ENCODE results near the gene RTF2.

Gene RTF2

GRCh38 chr20:56468316-56469076 lies at the start of gene RTF2:
TSS of gene RTF2 (plus strand) at chr20:56468627. CDS start at chr20:56468698, 71 bp downstream.
- peak; percentile 93 for DNase-seq

GRCh38 chr20:56420028-56420427 lies 48.4 kb upstream of the RTF2 start:
- no peak for DNase-seq

- DNase-seq: no peak
These were observed 47.3 kb upstream of the RTF2 start for GRCh38 chr20:56420940-56421688.

GRCh38 chr20:56422076-56422823 lies 46.2 kb upstream of the RTF2 start:
- peak; percentile 84 for DNase-seq

- no peak for DNase-seq
These were observed 45.6 kb upstream of the RTF2 start for GRCh38 chr20:56422824-56423189.

- peak; percentile 48 for DNase-seq
These were observed 45.2 kb upstream of the RTF2 start for GRCh38 chr20:56423211-56423610.

- DNase-seq: no peak
These were observed 44.5 kb upstream of the RTF2 start for GRCh38 chr20:56423886-56424285.

- no peak for DNase-seq
These were observed 43.5 kb upstream of the RTF2 start for GRCh38 chr20:56424931-56425330.

- no peak for DNase-seq
These were observed 42.4 kb upstream of the RTF2 start for GRCh38 chr20:56426026-56426425.

GRCh38 chr20:56426926-56427325 lies 41.5 kb upstream of the RTF2 start:
- DNase-seq: no peak

- peak; percentile 59 for DNase-seq
These were observed 40.6 kb upstream of the RTF2 start for GRCh38 chr20:56427797-56428196.

- no peak for DNase-seq
These were observed 40.0 kb upstream of the RTF2 start for GRCh38 chr20:56428410-56428809.

- DNase-seq: no peak
These were observed 39.5 kb upstream of the RTF2 start for GRCh38 chr20:56428881-56429280.

GRCh38 chr20:56429502-56429901 lies 38.9 kb upstream of the RTF2 start:
- peak; percentile 44 for DNase-seq

GRCh38 chr20:56429941-56430340 lies 38.5 kb upstream of the RTF2 start:
- DNase-seq: no peak

- no peak for DNase-seq
These were observed 38.0 kb upstream of the RTF2 start for GRCh38 chr20:56430461-56430860.

- no peak for DNase-seq
These were observed 37.5 kb upstream of the RTF2 start for GRCh38 chr20:56430957-56431356.

- no peak for DNase-seq
These were observed 37.0 kb upstream of the RTF2 start for GRCh38 chr20:56431471-56431870.

- DNase-seq: peak; percentile 21
These were observed 35.1 kb upstream of the RTF2 start for GRCh38 chr20:56433221-56433879.

- no peak for DNase-seq
These were observed 34.6 kb upstream of the RTF2 start for GRCh38 chr20:56433880-56434255.

- no peak for DNase-seq
These were observed 31.0 kb upstream of the RTF2 start for GRCh38 chr20:56437196-56437960.

GRCh38 chr20:56438284-56438683 lies 30.1 kb upstream of the RTF2 start:
- no peak for DNase-seq
